ENCODE measurements around the gene CLTRN. TPM values are rescaled to one million over a fixed set of nuclear protein-coding genes. Genes with fewer than 3 reads are reported as not detected.
"Not testable (repeated sequence)": the region's sequence is repeated elsewhere in the genome, so short reads cannot be mapped to it uniquely, and the experiment has no call there.

Gene CLTRN
- total RNA-seq, 4 donors from 2014 or later: 0.40 to 1.2 (median 0.74) TPM; not detected in 1

GRCh38 chrX:15653961-15654360, 10.6 kb downstream of the CLTRN start:
- Histone ChIP-seq H3K36me3 (no peaks in the 10 kb centered on the region), H3K4me1 (no peaks in the 10 kb centered on the region), H3K27me3 (no peaks in the 10 kb centered on the region), H3K9me3 (no peaks in the 10 kb centered on the region), H3K4me3 (no peak overlapping the region), H3K27ac (no peak overlapping the region)
- 94% methylated on average over 4 of the region's 5 CpGs; no CpG with 5 or more reads in 1 of the 2 donors for WGBS, 2 donors (ENCODE audit: low coverage in 1 of 2)
- TF ChIP-seq POLR2AphosphoS5 (IDR thresholded peaks at IDR 0.05): no peak
- no peak for TF ChIP-seq EP300 (IDR thresholded peaks at IDR 0.05)
- no peak for TF ChIP-seq POLR2A (IDR thresholded peaks at IDR 0.05)
- no peak for TF ChIP-seq CTCF (IDR thresholded peaks at IDR 0.05)
- ATAC-seq: no peak

- not testable (repeated sequence) for ATAC-seq, H3K27me3 ChIP-seq, H3K27ac ChIP-seq, H3K4me1 ChIP-seq, H3K4me3 ChIP-seq, H3K9me3 ChIP-seq, H3K36me3 ChIP-seq
- no CpG with 5 or more reads among the region's 5 CpGs for WGBS, 2 donors (ENCODE audit: low coverage in 1 of 2)
Observed at GRCh38 chrX:15647510-15647909, 17.1 kb downstream of the CLTRN start.

- Histone ChIP-seq H3K27me3 (no peaks in the 10 kb centered on the region), H3K4me1 (no peaks in the 10 kb centered on the region), H3K4me3 (no peak overlapping the region), H3K9me3 (no peaks in the 10 kb centered on the region), H3K27ac (no peak overlapping the region), H3K36me3 (no peaks in the 10 kb centered on the region)
- peak; percentile 10 for ATAC-seq
- TF ChIP-seq POLR2AphosphoS5 (IDR thresholded peaks at IDR 0.05) (no peak), POLR2A (IDR thresholded peaks at IDR 0.05) (no peak), CTCF (IDR thresholded peaks at IDR 0.05) (no peak), EP300 (IDR thresholded peaks at IDR 0.05) (no peak)
- no CpG with 5 or more reads among the region's 27 CpGs for WGBS, 2 donors (ENCODE audit: low coverage in 1 of 2)
Observed at GRCh38 chrX:15646543-15646942, 18.1 kb downstream of the CLTRN start.

- H3K4me3 ChIP-seq: no peak overlapping the region
- H3K27me3 ChIP-seq: no peaks in the 10 kb centered on the region
- no peak for TF ChIP-seq POLR2A (IDR thresholded peaks at IDR 0.05)
- no peak for TF ChIP-seq POLR2AphosphoS5 (IDR thresholded peaks at IDR 0.05)
- TF ChIP-seq EP300 (IDR thresholded peaks at IDR 0.05): no peak
- no peak for TF ChIP-seq CTCF (IDR thresholded peaks at IDR 0.05)
- H3K9me3 ChIP-seq: no peaks in the 10 kb centered on the region
- ATAC-seq: no peak
- no peaks in the 10 kb centered on the region for H3K4me1 ChIP-seq
- WGBS, 2 donors (ENCODE audit: low coverage in 1 of 2): no CpG with 5 or more reads among the region's 15 CpGs
- H3K27ac ChIP-seq: no peak overlapping the region
- no peaks in the 10 kb centered on the region for H3K36me3 ChIP-seq
Observed at GRCh38 chrX:15646031-15646430, 18.6 kb downstream of the CLTRN start.

- no peak for ATAC-seq
- H3K9me3 ChIP-seq: no peaks in the 10 kb centered on the region
- TF ChIP-seq CTCF (IDR thresholded peaks at IDR 0.05): no peak
- no peak for TF ChIP-seq POLR2AphosphoS5 (IDR thresholded peaks at IDR 0.05)
- TF ChIP-seq EP300 (IDR thresholded peaks at IDR 0.05): no peak
- TF ChIP-seq POLR2A (IDR thresholded peaks at IDR 0.05): no peak
- H3K27me3 ChIP-seq: no peaks in the 10 kb centered on the region
- H3K4me3 ChIP-seq: no peak overlapping the region
- 85 to 92% methylated on average over 3 of the region's 3 CpGs for WGBS, 2 donors (ENCODE audit: low coverage in 1 of 2)
- H3K36me3 ChIP-seq: no peaks in the 10 kb centered on the region
- H3K4me1 ChIP-seq: no peaks in the 10 kb centered on the region
- no peak overlapping the region for H3K27ac ChIP-seq
Observed at GRCh38 chrX:15645266-15645665, 19.3 kb downstream of the CLTRN start.

GRCh38 chrX:15644560-15644872, 20.1 kb downstream of the CLTRN start:
- H3K27me3 ChIP-seq: no peaks in the 10 kb centered on the region
- TF ChIP-seq POLR2AphosphoS5 (IDR thresholded peaks at IDR 0.05): no peak
- TF ChIP-seq POLR2A (IDR thresholded peaks at IDR 0.05): no peak
- TF ChIP-seq EP300 (IDR thresholded peaks at IDR 0.05): no peak
- no peak for TF ChIP-seq CTCF (IDR thresholded peaks at IDR 0.05)

More at GRCh38 chrX:15644560-15644872, 20.1 kb downstream of the CLTRN start:
- H3K4me3 ChIP-seq: no peak overlapping the region
- no peaks in the 10 kb centered on the region for H3K36me3 ChIP-seq
- no peak for ATAC-seq
- 100% methylated on average over 1 of the region's 1 CpG; no CpG with 5 or more reads in 1 of the 2 donors for WGBS, 2 donors (ENCODE audit: low coverage in 1 of 2)
- no peak overlapping the region for H3K27ac ChIP-seq
- no peaks in the 10 kb centered on the region for H3K4me1 ChIP-seq
- H3K9me3 ChIP-seq: no peaks in the 10 kb centered on the region
